ENCODE results near the gene KCNE1.

GRCh38 chr21:34558166-34558565 lies 46.2 kb upstream of the KCNE1 start:
- no peak for TF ChIP-seq CTCF (IDR thresholded peaks at IDR 0.05)
- no peak for TF ChIP-seq POLR2A (IDR thresholded peaks at IDR 0.05)
- no peak for TF ChIP-seq EP300 (IDR thresholded peaks at IDR 0.05)

Data from ovary (tissue), 3 donors.